Anterior cingulate cortex (tissue), 58 donors: ENCODE results near the gene NSL1.
"Not testable (repeated sequence)": the region's sequence is repeated elsewhere in the genome, so short reads cannot be mapped to it uniquely, and the experiment has no call there.

Experiments used
- DNase-seq, 58 donors: peaks; one replicate each; lab custom pipeline; 2025; lab: John Stamatoyannopoulos, UW

NSL1 gene

DNA sequence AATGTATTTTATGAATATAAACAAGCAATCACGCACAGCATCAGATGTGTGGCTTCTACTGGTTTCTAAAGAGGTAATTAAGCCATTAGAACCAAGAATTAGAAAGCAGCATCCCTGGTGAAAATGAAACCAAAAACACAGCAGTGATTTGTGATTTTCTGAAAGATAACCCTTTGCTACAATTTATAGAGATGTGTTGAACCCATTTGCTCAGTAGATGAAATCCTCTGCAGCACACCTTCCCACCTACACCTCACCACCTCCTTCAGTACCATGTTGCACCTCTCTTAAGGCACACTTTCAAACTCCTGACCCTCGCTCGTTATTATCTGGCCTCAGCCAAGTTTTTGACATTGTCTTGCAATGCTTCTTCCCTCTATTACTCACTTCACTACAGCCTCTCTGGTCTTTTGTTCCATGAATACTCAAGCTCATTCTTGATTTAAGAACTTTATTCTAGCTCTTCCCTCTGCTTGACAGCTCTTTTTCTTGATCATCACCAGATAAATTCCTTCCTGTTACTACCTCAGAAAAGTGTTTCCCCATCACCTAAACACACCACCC lies 38.6 kb downstream of the NSL1 start:
- DNase-seq, result no peak

DNA sequence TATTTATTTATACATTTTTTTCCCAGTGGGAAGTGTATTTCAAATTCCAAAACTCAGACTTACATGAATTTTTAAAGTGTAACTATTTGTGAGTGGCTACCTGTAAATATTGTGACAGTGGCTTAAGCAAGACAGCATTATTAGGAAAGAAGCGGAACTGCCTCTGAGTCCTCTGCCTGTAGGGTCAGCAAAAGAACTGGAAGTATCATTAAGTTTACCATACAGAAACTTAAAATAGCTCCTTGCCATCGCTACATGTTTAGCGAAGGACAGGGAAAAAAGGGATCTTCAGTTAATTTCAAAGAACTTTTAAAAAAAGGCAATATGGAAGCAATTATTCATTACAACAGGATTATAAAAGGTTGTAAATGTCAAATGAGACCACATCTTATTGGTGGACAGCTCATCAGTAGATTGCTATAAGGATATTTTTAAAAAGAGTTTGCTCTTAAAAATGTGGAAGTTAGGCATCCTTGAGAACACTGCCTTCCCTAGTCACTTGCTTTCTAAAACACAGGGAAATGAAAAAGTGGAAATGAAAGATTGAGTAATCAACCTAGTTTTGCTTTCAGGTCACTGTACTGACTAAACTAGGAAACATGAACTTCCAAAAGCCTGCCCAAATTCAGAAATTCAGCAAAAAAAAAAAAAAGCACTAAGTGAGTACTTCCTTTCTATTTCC lies 39.2 kb downstream of the NSL1 start:
- peak in 1 of 58 donors; percentile 31 for DNase-seq

- DNase-seq, result no peak
Measured at GRCh38 chr1:212749821-212750535, 41.6 kb downstream of the NSL1 start.

DNA sequence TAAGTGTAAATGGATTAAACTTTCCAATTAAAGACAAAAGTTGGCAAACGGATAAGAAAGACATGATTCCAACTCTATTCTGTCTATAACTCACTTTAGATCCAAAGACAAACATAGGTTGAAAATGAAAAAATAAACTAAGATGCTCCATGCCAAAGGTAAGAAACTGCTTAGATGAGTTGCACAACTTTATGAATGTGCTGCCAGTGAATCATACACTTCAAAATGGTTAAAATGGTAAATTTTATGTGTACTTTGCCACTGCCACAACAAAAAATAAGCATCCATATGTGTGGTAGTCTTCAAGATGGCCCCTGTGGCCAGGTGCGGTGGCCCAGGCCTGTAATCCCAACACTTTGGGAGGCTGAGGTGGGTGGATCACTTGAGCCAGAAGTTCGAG lies 45.0 kb downstream of the NSL1 start:
- no peak for DNase-seq

DNA sequence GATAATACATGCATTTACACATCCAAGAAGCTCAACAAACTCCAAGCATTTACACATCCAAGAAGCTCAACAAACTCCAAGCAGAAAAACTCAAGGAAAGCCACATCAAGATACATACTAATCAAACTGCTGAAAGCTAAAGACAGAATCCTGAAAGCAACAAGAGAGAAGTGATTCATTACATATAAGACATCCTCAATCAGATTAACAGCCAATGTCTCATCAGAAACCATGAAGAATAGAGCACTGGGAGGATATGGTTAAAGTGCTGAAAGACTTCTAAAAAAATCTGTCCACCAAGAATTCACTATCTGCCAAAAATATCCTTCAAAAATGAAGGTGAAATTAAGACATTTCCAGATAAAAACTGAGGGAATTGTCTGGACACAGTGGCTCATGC lies 46.3 kb downstream of the NSL1 start:
- DNase-seq, result no peak

- DNase-seq, result no peak
Measured at GRCh38 chr1:212743901-212744475, 47.6 kb downstream of the NSL1 start.

GRCh38 chr1:212738330-212738729 lies 53.2 kb downstream of the NSL1 start:
- no peak for DNase-seq

GRCh38 chr1:212737559-212737958 lies 54.0 kb downstream of the NSL1 start:
- DNase-seq, result no peak

- DNase-seq, result no peak
Measured at GRCh38 chr1:212733109-212733508, 58.5 kb downstream of the NSL1 start.

DNA sequence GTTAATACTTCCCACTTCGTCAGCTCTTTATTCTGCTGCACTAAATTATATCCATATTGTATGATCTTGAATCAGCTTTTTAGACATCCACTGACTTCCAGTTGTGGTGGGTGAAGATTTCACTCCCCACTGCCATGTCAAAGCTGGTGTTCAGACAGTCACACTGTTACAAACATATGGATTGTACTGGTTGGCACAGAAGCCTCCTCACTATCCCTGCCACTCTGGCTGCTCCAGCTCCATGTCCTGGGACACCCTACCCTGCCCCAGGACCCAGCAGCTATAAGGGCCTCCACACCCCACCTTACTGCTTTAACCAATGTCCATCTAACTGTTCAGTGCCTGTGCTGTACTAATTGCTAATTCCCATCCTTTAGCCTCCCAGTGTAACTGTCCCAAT lies 59.9 kb downstream of the NSL1 start:
- no peak for DNase-seq

DNA sequence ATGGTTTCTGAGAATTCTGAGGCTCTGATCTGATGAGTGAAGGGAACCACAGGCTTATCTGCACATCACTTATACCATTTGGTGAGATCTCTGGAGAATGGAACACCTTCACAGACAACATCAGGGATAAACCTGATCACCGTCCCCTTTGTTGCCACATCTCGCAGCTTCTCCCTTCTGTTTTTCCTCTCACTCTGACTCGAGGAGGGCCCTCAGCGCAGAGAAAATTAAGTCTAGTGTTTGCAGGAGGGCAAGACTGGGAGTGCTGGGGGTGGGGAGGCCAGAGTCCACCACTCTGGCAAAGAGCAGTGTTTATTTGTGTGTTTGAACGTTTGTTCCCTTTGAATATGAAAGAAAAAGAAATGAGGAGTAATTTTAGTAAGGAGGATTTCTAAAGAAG lies 63.0 kb downstream of the NSL1 start:
- DNase-seq, result no peak

- DNase-seq, result no peak
Measured at GRCh38 chr1:212727386-212728181, 64.0 kb downstream of the NSL1 start.

GRCh38 chr1:212724679-212725078 lies 66.9 kb downstream of the NSL1 start:
- DNase-seq, result not testable (repeated sequence)

DNA sequence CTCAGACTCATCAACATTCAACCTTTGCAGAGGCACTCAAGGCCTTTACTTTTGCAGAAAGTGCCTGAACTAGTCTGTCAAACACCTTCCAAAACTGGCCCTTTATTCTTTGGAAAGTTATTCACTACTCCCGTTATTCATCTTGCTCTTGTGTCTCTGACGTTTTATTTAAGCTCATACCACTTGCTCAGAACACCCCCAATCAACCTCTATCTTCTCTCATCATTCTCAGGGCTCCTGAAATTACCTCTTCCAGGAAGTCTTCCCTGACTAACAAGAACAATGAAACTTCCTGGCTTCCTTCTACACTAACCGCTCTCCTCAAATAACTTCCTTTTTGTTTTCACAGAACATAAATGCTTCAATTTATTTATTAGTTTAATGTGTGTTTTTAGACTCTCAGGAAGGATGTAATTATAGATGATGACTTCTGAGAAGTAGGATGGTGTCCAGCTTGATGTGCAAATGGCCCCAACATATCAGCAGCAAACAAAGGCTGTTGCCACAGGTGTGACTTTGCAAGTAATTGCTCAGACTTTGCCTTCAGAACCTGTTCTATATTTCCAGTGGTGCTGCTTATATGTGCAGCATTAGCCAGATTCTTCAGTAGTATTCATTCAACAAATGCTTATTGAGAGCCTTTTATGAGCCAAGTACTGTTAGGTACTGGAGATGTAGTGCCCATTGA lies 69.2 kb downstream of the NSL1 start:
- no peak for DNase-seq

GRCh38 chr1:212721388-212722247 lies 70.0 kb downstream of the NSL1 start:
- no peak for DNase-seq

- DNase-seq, result no peak
Measured at GRCh38 chr1:212719633-212720032, 71.9 kb downstream of the NSL1 start.

DNA sequence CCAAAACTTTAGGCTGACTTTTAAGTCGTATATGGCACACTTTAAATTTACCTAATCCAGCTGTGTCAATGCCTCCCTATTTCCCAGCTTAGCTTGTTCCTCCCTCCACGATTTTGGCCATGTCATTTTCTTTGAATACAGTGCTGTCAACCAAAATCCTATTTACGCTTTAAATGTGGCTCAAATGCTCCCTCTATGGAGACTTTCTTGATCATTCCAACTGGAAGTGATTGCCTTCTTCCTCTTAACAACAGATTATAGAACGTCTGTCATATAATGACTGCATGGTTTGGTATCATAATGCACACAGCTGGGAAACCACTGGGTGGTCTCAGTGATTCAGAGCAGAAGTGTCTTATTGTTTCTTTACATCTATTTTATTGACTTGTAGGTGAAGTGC lies 73.1 kb downstream of the NSL1 start:
- DNase-seq, result no peak

DNA sequence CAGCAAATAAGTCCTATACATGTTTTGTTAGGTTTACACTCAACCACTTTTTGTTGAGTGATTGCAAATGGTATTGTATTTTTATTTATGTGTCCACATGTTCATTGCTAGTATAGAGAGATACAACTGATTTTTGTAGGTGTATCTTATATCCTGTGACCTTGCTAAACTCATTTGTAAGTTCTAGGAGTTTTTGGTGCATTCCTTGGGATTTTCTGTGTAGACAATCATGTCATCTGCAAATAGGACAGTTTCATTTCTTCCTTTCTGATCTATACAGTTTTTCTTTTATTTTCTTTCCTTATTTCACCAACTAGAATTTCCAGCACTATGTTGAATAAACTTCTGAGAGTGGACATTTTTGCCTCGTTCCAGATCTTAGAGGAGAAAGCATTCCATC lies 75.4 kb downstream of the NSL1 start:
- DNase-seq, result no peak

DNA sequence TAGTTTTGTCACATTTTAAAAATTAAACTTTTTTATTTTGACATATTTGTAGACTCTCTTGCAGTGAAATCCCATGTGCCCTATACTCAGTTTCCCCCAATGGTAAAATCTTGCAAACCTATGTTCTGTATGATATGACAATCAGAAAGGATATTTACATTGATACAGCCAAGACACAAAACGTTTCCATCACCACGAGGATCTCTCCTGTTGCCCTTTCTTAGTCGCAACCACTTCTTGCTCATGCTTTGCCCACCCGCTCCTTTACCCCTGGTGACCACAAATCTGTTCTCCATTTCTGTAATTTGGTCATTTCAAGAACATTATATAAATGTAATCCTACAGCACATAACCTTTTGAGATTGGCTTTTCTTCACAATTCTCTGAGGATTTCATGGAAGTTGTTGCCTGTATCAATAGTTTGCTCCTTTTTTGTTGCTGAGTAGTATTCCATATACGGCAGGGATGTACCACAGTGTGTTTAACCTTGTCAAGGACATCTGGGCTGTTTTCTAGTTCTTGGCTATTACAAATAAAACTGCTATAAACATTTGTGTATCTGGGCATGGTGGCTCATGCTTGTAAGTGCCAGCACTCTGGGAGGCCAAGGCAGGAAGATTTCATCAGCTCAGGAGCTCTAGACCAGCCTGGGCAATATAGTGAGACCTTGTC lies 78.0 kb downstream of the NSL1 start:
- no peak for DNase-seq
